IPS-15b (cell line): ENCODE data around the gene DMRT2.

Experiments
- H3K27me3 ChIP-seq: one replicate; pipeline ENCODE4 v1.6.1; 2013; ENCODE audit warnings: low read length; ENCODE audit not compliant: control insufficient read depth, insufficient read depth
- H3K36me3 ChIP-seq: one replicate; pipeline ENCODE4 v1.6.1; 2013; ENCODE audit warnings: low read length; ENCODE audit not compliant: control insufficient read depth, insufficient read depth
- H3K4me1 ChIP-seq: one replicate; pipeline ENCODE4 v1.6.1; 2013; ENCODE audit warnings: mild to moderate bottlenecking, low read length; ENCODE audit not compliant: control insufficient read depth, insufficient read depth
- H3K4me3 ChIP-seq: one replicate; pipeline ENCODE4 v1.5.1; 2013; ENCODE audit warnings: low read depth, low read length
- H3K9ac ChIP-seq: one replicate; pipeline ENCODE4 v1.6.1; 2013; ENCODE audit warnings: low read depth, mild to moderate bottlenecking, low read length
- H3K9me3 ChIP-seq: one replicate; pipeline ENCODE4 v1.6.1; 2013; ENCODE audit warnings: mild to moderate bottlenecking, low read length; ENCODE audit not compliant: control insufficient read depth, insufficient read depth

DMRT2 gene

DNA sequence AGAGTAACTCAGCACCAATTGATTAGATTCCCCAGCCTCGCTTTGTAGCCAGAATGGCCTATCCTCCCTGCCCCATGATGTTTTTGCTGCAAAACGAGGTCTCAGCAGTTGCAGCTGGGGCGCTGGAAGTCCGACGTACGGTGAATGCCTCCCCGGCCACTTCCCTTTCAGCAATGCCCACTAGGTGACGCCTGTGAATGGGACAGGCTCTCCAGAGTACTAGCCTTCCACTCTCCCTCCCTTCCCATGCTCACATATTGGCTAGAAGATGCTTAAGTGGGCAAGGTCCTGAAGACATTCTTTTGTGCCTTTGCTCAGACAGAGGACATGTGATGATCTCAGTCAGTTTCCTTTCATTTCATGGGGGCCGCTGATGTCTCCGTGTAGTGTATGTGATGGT is 50.8 kb downstream of the DMRT2 start:
- Histone ChIP-seq H3K9me3 (no peaks in the 10 kb centered on the region), H3K9ac (no peak overlapping the region), H3K4me3 (no peak overlapping the region), H3K36me3 (no peaks in the 10 kb centered on the region), H3K4me1 (no peaks in the 10 kb centered on the region), H3K27me3 (peaks cover 4% of the 10 kb centered on the region)

DNA sequence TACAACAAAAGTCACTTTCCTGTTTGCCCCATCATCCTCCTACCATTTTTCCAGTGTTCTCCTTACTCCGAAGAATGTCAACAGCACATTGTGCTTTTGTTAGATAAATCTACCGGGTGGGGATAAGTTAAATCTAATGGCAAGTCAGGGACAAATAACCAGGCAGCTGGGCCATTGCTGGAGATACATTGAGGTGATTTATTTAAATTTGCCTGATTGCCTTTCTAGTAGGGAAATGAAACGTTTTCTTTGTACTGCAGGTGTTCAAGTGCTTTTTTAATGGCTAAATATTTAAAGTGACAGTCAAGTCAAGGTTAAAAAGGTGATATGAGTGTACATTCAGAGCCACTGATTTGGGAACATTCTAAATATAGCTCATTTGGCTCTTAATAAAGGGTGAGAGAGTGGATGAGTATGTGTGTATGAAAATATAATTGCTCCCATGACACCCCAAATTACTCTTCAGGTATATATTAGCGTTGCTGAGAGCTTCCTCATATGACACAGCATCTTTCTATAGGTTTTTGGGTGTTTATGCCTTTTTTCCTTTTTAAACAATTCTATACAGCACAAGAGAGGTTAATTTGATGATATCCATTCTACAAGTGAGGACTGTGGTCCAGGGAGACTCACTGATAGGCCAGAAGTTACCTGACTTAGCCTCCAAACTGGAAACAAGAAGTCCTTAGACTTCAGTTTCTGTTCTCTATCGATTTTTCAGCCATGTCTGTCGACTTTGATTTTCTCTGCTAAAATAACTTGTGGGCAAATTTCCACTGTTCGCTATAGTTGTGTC is 51.9 kb downstream of the DMRT2 start:
- Histone ChIP-seq H3K9ac (no peak overlapping the region), H3K9me3 (no peaks in the 10 kb centered on the region)

DNA sequence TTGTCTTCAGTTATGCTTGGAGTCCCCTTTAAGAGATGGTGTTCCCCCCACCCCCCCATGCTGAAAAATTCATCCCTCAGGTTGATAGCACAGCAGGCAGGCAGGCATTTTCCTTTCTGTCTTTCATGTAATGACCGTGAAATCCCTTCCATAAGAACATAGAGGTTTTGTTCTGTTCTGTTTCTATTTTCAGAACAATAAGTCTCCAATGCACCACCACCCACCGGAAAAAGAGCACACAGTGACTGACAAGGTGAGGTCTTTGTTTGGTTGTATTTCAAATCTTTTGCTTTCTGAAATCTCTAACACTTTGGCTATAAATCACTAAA is 52.4 kb downstream of the DMRT2 start:
- Histone ChIP-seq H3K36me3 (no peaks in the 10 kb centered on the region), H3K9ac (no peak overlapping the region), H3K9me3 (no peaks in the 10 kb centered on the region), H3K4me3 (no peak overlapping the region), H3K4me1 (no peaks in the 10 kb centered on the region), H3K27me3 (peaks cover 4% of the 10 kb centered on the region)

More for the DNA sequence above, 51.9 kb downstream of the DMRT2 start:
- no peak overlapping the region for H3K4me3 ChIP-seq
- no peaks in the 10 kb centered on the region for H3K36me3 ChIP-seq
- peaks cover 4% of the 10 kb centered on the region for H3K27me3 ChIP-seq
- H3K4me1 ChIP-seq = no peaks in the 10 kb centered on the region
